ES-I3 (cell line): ENCODE data around the gene ERAS.
"Not testable (repeated sequence)": the region's sequence is repeated elsewhere in the genome, so short reads cannot be mapped to it uniquely, and the experiment has no call there.

Experiments used
- H3K36me3 ChIP-seq: 2 replicates; pipeline ENCODE4 v1.6.1; 2013; ENCODE audit warnings: mild to moderate bottlenecking, low read length, control low read depth, moderate library complexity; ENCODE audit not compliant: insufficient read depth
- H3K4me1 ChIP-seq: 2 replicates; pipeline ENCODE4 v1.6.1; 2013; ENCODE audit warnings: mild to moderate bottlenecking, control low read depth, low read length; ENCODE audit not compliant: insufficient read depth
- H3K9ac ChIP-seq: 2 replicates; pipeline ENCODE4 v1.6.1; 2013; ENCODE audit warnings: low read depth, mild to moderate bottlenecking, low read length, moderate library complexity
- H3K9me3 ChIP-seq: 2 replicates; pipeline ENCODE4 v1.6.1; 2013; ENCODE audit warnings: mild to moderate bottlenecking, low read length, moderate library complexity; ENCODE audit not compliant: control insufficient read depth, insufficient read depth

The ERAS gene

GRCh38 chrX:48814722-48815121 is 11.6 kb upstream of the ERAS start:
- no peaks in the 10 kb centered on the region for H3K4me1 ChIP-seq
- H3K9me3 ChIP-seq = no peaks in the 10 kb centered on the region
- no peak overlapping the region for H3K9ac ChIP-seq
- H3K36me3 ChIP-seq = no peaks in the 10 kb centered on the region

GRCh38 chrX:48815266-48815665 is 11.0 kb upstream of the ERAS start:
- Histone ChIP-seq H3K36me3 (no peaks in the 10 kb centered on the region), H3K9ac (no peak overlapping the region), H3K9me3 (no peaks in the 10 kb centered on the region), H3K4me1 (no peaks in the 10 kb centered on the region)

- H3K9me3 ChIP-seq = no peaks in the 10 kb centered on the region
- H3K36me3 ChIP-seq = no peaks in the 10 kb centered on the region
- no peaks in the 10 kb centered on the region for H3K4me1 ChIP-seq
- no peak overlapping the region for H3K9ac ChIP-seq
These were observed 10.1 kb upstream of the ERAS start for GRCh38 chrX:48816014-48816810.

GRCh38 chrX:48818098-48818497 is 8.2 kb upstream of the ERAS start:
- no peak overlapping the region for H3K9ac ChIP-seq
- H3K4me1 ChIP-seq = no peaks in the 10 kb centered on the region
- no peaks in the 10 kb centered on the region for H3K9me3 ChIP-seq
- H3K36me3 ChIP-seq = no peaks in the 10 kb centered on the region

GRCh38 chrX:48818866-48819265 is 7.4 kb upstream of the ERAS start:
- Histone ChIP-seq H3K36me3 (no peaks in the 10 kb centered on the region), H3K4me1 (no peaks in the 10 kb centered on the region), H3K9ac (no peak overlapping the region), H3K9me3 (no peaks in the 10 kb centered on the region)

GRCh38 chrX:48819394-48819793 is 6.9 kb upstream of the ERAS start:
- H3K36me3 ChIP-seq, H3K9me3 ChIP-seq, H3K4me1 ChIP-seq, H3K9ac ChIP-seq: not testable (repeated sequence)

- Histone ChIP-seq H3K9me3 (no peaks in the 10 kb centered on the region), H3K4me1 (no peaks in the 10 kb centered on the region), H3K36me3 (no peaks in the 10 kb centered on the region), H3K9ac (no peak overlapping the region)
These were observed 3.3 kb upstream of the ERAS start for GRCh38 chrX:48823053-48823452.

- Histone ChIP-seq H3K9me3 (no peaks in the 10 kb centered on the region), H3K9ac (no peak overlapping the region), H3K4me1 (no peaks in the 10 kb centered on the region), H3K36me3 (no peaks in the 10 kb centered on the region)
These were observed 2.2 kb upstream of the ERAS start for GRCh38 chrX:48824066-48824465.

GRCh38 chrX:48826876-48827653 is 752 bp downstream of the ERAS start:
- H3K4me1 ChIP-seq = no peaks in the 10 kb centered on the region
- no peaks in the 10 kb centered on the region for H3K9me3 ChIP-seq
- H3K36me3 ChIP-seq = no peaks in the 10 kb centered on the region
- peak overlapping the region; percentile 18 for H3K9ac ChIP-seq

- Histone ChIP-seq H3K9ac (peak overlapping the region; percentile 18; the same call in 1 of the 2 replicates), H3K36me3 (no peaks in the 10 kb centered on the region), H3K9me3 (no peaks in the 10 kb centered on the region), H3K4me1 (no peaks in the 10 kb centered on the region)
These were observed 1.3 kb downstream of the ERAS start for GRCh38 chrX:48827654-48827968.

GRCh38 chrX:48829016-48829735 is 2.9 kb downstream of the ERAS start:
- Histone ChIP-seq H3K9me3 (no peaks in the 10 kb centered on the region), H3K36me3 (no peaks in the 10 kb centered on the region), H3K9ac (no peak overlapping the region), H3K4me1 (no peaks in the 10 kb centered on the region)

GRCh38 chrX:48831136-48831908 is 5.0 kb downstream of the ERAS start:
- Histone ChIP-seq H3K9me3 (no peaks in the 10 kb centered on the region), H3K9ac (peak overlapping the region; percentile 47; the same call in 1 of the 2 replicates), H3K36me3 (no peaks in the 10 kb centered on the region), H3K4me1 (no peaks in the 10 kb centered on the region)

- H3K4me1 ChIP-seq = no peaks in the 10 kb centered on the region
- peak overlapping the region; percentile 47 for H3K9ac ChIP-seq
- no peaks in the 10 kb centered on the region for H3K9me3 ChIP-seq
- no peaks in the 10 kb centered on the region for H3K36me3 ChIP-seq
These were observed 5.6 kb downstream of the ERAS start for GRCh38 chrX:48831909-48832291.

- Histone ChIP-seq H3K9ac (no peak overlapping the region), H3K36me3 (no peaks in the 10 kb centered on the region), H3K4me1 (no peaks in the 10 kb centered on the region), H3K9me3 (no peaks in the 10 kb centered on the region)
These were observed 7.3 kb downstream of the ERAS start for GRCh38 chrX:48833542-48834138.
